Progenitor cell of endocrine pancreas (in vitro differentiated cells): ENCODE results near the gene SOX12. TPM values are rescaled to one million over a fixed set of nuclear protein-coding genes. Genes with fewer than 3 reads are reported as not detected.
"Not testable (repeated sequence)": the region's sequence is repeated elsewhere in the genome, so short reads cannot be mapped to it uniquely, and the experiment has no call there.

Source experiments
- DNase-seq: peaks from one replicate; pipeline ENCODE4 v3.0.0; 2021; ENCODE audit warnings: low spot score; ENCODE audit not compliant: unreplicated experiment
- H3K27ac Mint-ChIP-seq: 2 replicates; pipeline ENCODE4 v1.8.0; 2021; ENCODE audit warnings: mild to moderate bottlenecking, moderate library complexity, mixed read lengths
- H3K27me3 Mint-ChIP-seq: 2 replicates; pipeline ENCODE4 v1.8.0; 2021; ENCODE audit warnings: mixed read lengths
- H3K36me3 Mint-ChIP-seq: 2 replicates; pipeline ENCODE4 v1.8.0; 2022; ENCODE audit warnings: mixed read lengths; ENCODE audit not compliant: insufficient read depth
- H3K4me1 Mint-ChIP-seq: 2 replicates; pipeline ENCODE4 v1.8.0; 2021; ENCODE audit warnings: low read depth, mixed read lengths
- H3K4me3 Mint-ChIP-seq: 2 replicates; pipeline ENCODE4 v1.8.0; 2021; ENCODE audit warnings: low read depth, mild to moderate bottlenecking, moderate library complexity, mixed read lengths
- H3K9me3 Mint-ChIP-seq: 2 replicates; pipeline ENCODE4 v1.8.0; 2021; ENCODE audit warnings: low read depth, mixed read lengths
- CTCF ChIP-seq: fragments of 200-600 bp; sonication (generic); IDR thresholded peaks from one replicate; pipeline ENCODE4 v1.5.0; 2021; ENCODE audit warnings: antibody characterized with exemption, mild to moderate bottlenecking; ENCODE audit not compliant: unreplicated experiment
- total RNA-seq: library from RNA; stranded (reverse); gene quantifications from 2 replicates; pipeline ENCODE4 v1.2.1, GENCODE V29; 2021

Gene SOX12
- total RNA-seq, 1 donor from 2014 or later, result 59.0 TPM

DNA sequence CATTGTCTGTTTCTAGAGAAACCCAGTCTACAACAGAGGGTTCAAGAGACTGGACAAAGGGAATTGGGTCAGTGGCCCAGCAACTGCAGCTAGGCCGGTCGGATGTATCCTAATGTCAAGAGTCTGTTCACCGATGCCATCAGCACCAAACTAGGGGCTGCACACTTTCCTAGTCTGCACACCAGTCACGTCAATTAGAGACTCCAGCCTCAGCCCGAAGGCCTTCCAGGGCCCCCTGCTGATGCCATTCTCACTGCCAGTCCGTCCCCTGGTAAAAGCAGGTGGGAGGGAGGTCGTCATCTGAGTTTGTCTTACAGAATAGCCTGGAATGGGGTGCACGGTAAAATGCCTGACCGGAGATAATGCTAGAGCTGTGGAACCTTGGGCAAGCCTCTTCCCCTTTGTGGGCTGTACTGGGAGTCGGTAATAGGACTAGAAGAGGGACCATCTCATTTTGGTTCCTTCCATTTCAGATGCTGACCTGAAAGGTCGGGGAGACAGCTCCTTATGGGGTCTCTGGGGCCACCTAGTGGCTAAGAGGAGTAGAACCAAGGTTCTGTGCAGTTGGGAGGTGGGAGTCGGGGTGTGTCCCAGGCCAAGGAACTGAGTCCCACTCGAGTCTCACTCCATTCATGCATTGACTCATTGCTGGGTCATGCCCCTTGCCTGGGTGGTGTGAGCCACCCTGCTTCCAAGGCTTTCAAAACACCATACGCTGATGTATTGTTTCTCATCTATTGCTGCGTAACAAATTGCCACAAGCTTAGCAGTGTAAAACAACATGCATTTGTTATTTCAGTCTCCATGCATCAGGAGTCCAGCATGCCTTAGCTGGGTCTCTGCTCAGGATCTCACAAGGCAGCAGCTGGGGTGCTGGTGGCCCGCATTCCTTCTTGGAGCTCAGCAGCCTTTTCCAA, 5.1 kb downstream of the SOX12 start:
- peak; percentile 86 for TF ChIP-seq CTCF
- Mint-ChIP-seq H3K4me1 (peaks cover 23% of the 10 kb centered on the region), H3K27me3 (no peaks in the 10 kb centered on the region), H3K36me3 (peaks cover 2% of the 10 kb centered on the region), H3K4me3 (peak overlapping the region; percentile 41), H3K27ac (no peak overlapping the region), H3K9me3 (no peaks in the 10 kb centered on the region)
- peak; percentile 33 for DNase-seq

DNA sequence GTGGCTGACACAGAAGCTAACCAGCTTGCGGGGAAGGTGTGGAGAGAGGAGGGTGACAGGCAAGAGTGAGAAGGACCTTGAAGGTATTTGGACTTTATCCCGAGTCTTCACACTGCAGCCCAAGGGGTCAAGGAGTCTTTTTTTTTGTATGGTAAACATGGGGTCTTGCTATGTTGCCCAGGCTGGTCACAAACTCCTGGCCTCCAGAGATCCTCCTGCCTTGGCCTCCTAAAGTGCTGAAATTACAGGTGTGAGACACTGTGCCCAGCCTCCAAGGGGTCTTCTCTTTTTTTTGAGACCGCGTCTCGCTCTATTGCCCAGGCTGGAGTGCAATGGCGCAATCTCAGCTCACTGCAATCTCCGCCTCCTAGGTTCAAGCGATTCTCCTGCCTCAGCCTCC, 9.2 kb downstream of the SOX12 start:
- Mint-ChIP-seq H3K4me1 (peaks cover 6% of the 10 kb centered on the region), H3K27me3 (peaks cover 4% of the 10 kb centered on the region), H3K36me3 (peaks cover 2% of the 10 kb centered on the region), H3K9me3 (no peaks in the 10 kb centered on the region), H3K4me3 (no peak overlapping the region), H3K27ac (no peak overlapping the region)
- no peak for DNase-seq
- TF ChIP-seq CTCF, result no peak

DNA sequence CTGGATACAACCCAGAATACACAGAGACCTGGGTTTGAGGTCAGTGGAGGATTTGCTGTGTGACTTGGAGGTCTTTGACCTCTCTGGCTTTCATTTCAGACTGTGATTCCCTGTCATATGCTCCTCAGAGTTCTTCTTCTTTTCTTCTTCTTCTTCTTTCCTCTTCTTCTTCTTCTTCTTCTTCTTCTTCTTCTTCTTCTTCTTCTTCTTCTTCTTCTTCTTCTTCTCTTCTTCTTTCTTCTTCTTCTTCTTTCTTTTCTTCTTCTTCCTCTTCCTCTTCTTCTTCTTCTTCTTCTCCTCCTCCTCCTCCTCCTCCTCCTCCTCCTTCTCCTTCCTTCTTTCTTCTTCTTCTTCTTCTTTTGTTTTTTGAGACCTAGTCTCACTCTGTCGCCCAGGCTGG, 10.7 kb downstream of the SOX12 start:
- not testable (repeated sequence) for H3K36me3 Mint-ChIP-seq, H3K27me3 Mint-ChIP-seq, H3K9me3 Mint-ChIP-seq, H3K4me1 Mint-ChIP-seq, H3K4me3 Mint-ChIP-seq, DNase-seq, H3K27ac Mint-ChIP-seq

DNA sequence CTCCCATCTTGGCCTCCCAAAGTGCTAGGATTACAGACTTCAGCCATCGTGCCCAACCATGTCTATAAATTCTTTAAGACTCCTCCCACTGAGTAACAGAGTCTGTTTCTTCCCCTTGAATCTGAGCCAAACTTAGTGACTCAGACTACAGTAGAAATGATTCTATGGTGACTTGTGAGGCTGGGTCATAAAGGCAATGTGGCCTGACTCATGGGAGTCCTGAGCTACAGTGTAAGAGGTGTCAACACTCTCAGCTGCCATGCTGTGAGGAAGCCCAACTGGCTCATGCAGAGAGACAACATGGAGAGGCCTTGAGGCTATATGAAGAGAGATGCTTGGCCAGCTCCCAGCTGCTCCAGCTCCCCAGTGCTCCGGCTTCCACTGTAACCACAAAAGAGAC, 16.3 kb downstream of the SOX12 start:
- Mint-ChIP-seq H3K27me3 (peaks cover 10% of the 10 kb centered on the region), H3K27ac (no peak overlapping the region), H3K9me3 (no peaks in the 10 kb centered on the region), H3K36me3 (no peaks in the 10 kb centered on the region), H3K4me1 (peaks cover 6% of the 10 kb centered on the region), H3K4me3 (no peak overlapping the region)
- no peak for DNase-seq
- TF ChIP-seq CTCF, result no peak

GRCh38 chr20:343107-343506, 17.8 kb downstream of the SOX12 start:
- Mint-ChIP-seq H3K36me3 (no peaks in the 10 kb centered on the region), H3K4me1 (peaks cover 6% of the 10 kb centered on the region), H3K9me3 (no peaks in the 10 kb centered on the region), H3K27ac (no peak overlapping the region), H3K4me3 (no peak overlapping the region), H3K27me3 (peaks cover 7% of the 10 kb centered on the region)
- TF ChIP-seq CTCF, result no peak
- no peak for DNase-seq
